ENCODE measurements around the gene EIF5B.

The EIF5B gene

GRCh38 chr2:99404797-99405669 is 67.8 kb downstream of the EIF5B start:
- DNase-seq (ENCODE audit: low read depth in 3 of 3): no peak

- no peak for DNase-seq (ENCODE audit: low read depth in 3 of 3)
Measured at GRCh38 chr2:99406137-99406536, 68.9 kb downstream of the EIF5B start.

- DNase-seq (ENCODE audit: low read depth in 3 of 3): no peak
Measured at GRCh38 chr2:99410276-99410675, 73.1 kb downstream of the EIF5B start.

DNA sequence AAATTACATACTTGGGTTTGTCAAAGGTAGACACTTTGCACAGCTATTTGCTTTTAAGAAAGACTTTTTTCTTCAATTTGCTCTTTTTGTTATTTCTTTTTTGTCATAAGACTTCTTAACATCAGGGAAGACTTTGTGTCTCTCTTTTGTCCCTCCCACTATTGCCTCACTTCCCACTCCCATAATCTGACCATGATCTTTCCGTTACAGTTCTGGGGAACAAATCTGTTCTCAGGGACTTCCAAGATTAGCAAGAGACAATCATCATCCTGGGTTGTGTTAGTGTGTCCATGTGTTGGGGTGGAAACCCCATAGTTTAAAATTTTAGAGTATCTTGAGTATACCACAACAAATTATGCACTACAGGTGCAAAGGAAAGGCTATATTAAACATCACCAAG is 77.4 kb downstream of the EIF5B start:
- DNase-seq (ENCODE audit: low read depth in 3 of 3): no peak

DNA sequence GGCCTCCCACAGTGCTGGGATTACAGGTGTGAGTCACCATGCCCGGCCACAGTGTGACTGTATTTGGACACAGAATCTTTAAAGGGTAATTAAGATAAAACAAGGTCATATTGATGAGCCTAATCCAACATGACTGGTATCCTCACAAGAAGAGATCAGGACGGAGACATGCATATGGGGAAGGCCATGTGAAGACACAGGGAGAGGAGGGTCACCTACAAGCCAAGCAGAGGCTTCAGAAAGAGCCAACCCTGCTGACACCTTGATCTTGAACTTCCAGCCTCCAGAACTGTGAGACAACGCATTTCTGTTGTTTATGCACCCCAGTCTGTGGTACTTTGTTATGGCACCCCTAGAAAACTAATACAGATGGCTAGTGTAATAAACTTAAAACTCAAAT is 80.2 kb downstream of the EIF5B start:
- no peak for DNase-seq (ENCODE audit: low read depth in 3 of 3)

GRCh38 chr2:99420031-99420430 is 82.8 kb downstream of the EIF5B start:
- DNase-seq (ENCODE audit: low read depth in 3 of 3): no peak

GRCh38 chr2:99420751-99421299 is 83.6 kb downstream of the EIF5B start:
- no peak for DNase-seq (ENCODE audit: low read depth in 3 of 3)

DNA sequence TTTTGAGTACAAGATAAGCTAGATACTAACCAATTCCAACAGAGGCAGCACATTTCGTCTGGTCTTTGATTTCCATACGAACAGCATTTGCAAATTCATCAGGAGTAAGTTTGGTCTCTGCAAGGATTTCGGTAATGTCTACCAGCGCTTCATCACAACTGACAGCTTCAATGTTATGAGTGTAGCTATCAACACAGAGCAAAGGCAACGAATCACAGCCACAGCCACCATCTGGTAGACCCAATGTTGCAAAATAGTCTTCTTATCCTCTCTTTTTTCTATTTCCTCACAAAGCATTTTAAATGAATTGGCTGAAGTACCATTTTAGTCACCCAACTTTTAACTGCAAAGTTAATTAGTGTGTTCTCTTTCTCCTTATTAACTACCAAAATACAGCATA is 84.3 kb downstream of the EIF5B start:
- no peak for DNase-seq (ENCODE audit: low read depth in 3 of 3)

GRCh38 chr2:99422599-99422998 is 85.4 kb downstream of the EIF5B start:
- DNase-seq (ENCODE audit: low read depth in 3 of 3): no peak

- no peak for DNase-seq (ENCODE audit: low read depth in 3 of 3)
Measured at GRCh38 chr2:99424371-99424770, 87.2 kb downstream of the EIF5B start.

GRCh38 chr2:99425022-99425421 is 87.8 kb downstream of the EIF5B start:
- no peak for DNase-seq (ENCODE audit: low read depth in 3 of 3)

GRCh38 chr2:99430614-99431291 is 93.6 kb downstream of the EIF5B start:
- no peak for DNase-seq (ENCODE audit: low read depth in 3 of 3)

DNA sequence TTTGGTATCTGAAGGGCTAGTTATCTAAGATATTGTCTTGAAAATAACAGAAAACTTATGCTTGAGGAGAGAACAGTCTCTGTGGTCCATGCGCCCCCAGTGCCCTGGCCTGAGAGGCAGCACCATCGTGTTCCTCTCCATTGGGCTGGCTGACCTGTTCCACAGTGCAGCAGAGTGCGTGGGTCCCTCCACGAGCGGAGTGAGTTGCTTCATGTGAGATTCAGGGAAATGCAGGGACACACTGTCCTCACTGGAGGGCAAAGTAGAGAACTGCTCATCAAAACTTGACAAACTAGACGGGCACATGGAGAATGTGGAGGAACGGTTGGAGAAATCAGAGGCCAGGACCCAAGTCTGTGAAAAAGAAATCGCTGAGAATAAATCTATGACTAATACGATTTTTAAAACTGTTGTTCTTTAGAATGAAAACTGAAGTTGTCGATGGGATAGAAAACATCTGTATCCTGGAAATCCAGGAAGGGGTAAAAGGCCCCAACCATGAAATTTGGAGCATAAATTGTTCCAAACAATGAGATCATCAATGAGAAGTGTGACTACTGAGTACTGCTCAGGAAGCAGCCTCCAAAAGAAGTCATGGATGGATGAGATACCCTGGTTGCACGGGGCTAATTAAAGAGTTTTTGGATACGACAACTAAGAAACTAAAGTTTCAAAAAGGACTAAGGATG is 94.5 kb downstream of the EIF5B start:
- DNase-seq (ENCODE audit: low read depth in 3 of 3): no peak

- DNase-seq (ENCODE audit: low read depth in 3 of 3): no peak
Measured at GRCh38 chr2:99433340-99433739, 96.2 kb downstream of the EIF5B start.

DNA sequence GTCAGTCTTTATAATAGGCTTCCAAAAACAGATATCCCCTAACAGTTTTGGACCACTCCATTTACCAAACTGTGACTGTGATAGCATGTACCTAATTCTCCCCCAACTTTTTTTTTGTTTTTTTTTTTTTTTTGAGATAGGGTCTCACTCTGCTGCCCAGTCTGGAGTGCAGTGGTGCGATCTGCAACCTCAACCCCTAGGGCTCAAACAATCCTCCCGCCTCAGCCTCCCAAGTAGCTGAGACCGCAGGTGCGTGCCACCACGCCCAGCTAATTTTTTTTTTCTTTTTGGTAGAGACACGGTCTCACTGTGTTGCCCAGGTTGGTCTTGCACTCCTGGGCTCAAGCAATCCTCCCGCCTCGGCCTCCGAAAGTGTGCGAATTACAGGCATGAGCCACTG is 99.7 kb downstream of the EIF5B start:
- DNase-seq (ENCODE audit: low read depth in 3 of 3): no peak

GRCh38 chr2:99439971-99440505 is 102.8 kb downstream of the EIF5B start:
- DNase-seq (ENCODE audit: low read depth in 3 of 3): no peak

GRCh38 chr2:99442837-99443236 is 105.6 kb downstream of the EIF5B start:
- no peak for DNase-seq (ENCODE audit: low read depth in 3 of 3)

DNA sequence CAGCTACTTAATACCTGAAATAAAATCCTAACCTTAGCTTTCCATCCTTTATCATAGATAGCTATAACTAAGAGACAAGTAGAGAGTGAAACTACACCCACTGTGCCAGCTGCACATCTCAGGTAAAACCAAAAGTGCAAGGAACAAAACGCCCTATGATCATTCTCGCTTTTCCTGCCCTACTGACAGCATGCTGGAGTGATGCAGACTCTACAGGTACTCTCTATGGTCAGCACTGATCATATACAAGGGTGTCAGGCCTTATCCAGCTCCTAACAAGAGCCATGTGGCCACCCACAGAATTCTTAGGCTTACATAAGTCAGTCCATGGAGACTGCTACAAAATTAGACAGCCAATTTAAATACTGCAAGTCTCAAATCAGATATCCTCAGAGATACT is 107.0 kb downstream of the EIF5B start:
- DNase-seq (ENCODE audit: low read depth in 3 of 3): no peak

DNA sequence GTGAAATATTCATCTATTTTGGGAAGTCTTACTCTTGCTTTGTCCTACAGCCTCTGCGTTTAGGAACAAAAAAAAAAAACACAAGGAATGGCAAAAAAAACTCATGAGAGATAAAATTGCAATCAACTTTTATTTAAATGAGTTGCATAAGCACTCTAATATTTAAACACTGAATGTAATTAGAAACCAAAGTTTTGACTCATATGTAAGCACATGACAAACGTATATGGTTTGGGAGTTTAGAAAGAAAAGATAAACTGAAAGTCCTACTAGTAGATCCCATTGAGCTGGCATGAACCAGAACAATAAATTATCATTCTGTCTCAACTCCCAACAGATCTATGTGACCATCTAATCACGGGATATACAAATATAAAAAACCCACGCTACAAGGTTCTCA is 107.9 kb downstream of the EIF5B start:
- no peak for DNase-seq (ENCODE audit: low read depth in 3 of 3)

GRCh38 chr2:99448556-99448955 is 111.4 kb downstream of the EIF5B start:
- no peak for DNase-seq (ENCODE audit: low read depth in 3 of 3)

DNA sequence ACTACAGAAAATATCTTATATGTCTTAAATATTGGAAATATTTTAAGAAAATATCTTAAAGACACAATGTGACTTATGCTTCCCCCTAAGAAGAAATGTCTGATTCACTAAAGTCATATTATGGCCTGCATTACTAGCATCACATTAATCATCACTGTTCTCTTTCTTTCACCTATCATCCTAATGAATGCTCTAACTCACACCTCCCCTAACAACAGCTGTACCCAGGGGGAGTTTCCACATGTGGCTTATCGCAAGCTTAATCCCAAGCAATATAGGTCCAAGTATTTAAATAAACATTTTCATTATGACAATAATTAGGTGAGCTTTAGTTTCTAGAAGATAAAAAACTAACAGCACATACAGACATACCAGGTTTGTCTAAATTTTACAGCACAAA is 113.0 kb downstream of the EIF5B start:
- DNase-seq (ENCODE audit: low read depth in 3 of 3): no peak

All from stimulated activated CD4-positive, alpha-beta T cell treated with anti-CD3 and anti-CD28 coated beads, TNF-alpha, amount 100 ng/mL, for 48 hours (primary cell).